Rectal smooth muscle tissue (tissue), 1 donor: Measurements from ENCODE around the gene CEBPE.

Experiments
- H3K27ac ChIP-seq: one replicate; pipeline ENCODE4 v1.7.0; 2013; ENCODE audit warnings: low read depth, low read length, inconsistent platforms
- H3K27me3 ChIP-seq: one replicate; pipeline ENCODE4 v1.7.0; 2013; ENCODE audit warnings: low read length; ENCODE audit not compliant: control insufficient read depth, insufficient read depth
- H3K36me3 ChIP-seq: one replicate; pipeline ENCODE4 v1.7.0; 2013; ENCODE audit warnings: low read length; ENCODE audit not compliant: control insufficient read depth, insufficient read depth
- H3K4me1 ChIP-seq: one replicate; pipeline ENCODE4 v1.7.0; 2013; ENCODE audit warnings: low read length; ENCODE audit not compliant: control insufficient read depth, insufficient read depth
- H3K4me3 ChIP-seq: one replicate; pipeline ENCODE4 v1.7.0; 2013; ENCODE audit warnings: low read length
- H3K9ac ChIP-seq: one replicate; pipeline ENCODE4 v1.7.0; 2013; ENCODE audit warnings: low read length

The CEBPE gene

DNA sequence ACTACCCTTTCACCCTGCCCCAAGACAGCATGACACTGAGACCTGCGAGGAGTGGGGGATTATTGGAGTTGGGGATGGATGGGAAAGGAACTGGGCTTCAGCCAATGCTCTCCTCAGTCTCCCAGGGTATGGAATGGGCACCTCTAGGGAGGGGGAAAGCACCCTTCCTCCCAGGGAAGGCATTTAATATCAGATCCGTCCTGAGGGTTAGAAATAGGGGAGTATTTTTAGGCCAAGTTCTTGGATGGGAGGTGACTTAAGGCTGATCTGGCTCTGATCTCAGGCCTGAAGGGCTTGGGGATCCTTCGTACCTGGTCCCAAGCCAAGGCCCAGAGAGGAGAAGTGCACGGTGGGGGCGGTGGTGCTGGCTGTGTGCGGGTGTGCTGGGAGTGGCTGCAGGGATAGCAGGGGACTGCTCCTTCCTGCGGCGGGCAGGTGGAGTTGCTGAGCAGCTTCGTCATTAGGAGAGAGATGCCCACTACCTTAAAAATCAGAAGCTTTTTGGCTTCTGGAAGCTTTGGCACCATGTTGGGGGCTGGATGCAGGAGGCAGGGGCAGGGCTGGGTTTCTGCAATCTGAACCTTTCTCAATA lies 7.0 kb upstream of the CEBPE start:
- H3K9ac ChIP-seq = no peak overlapping the region
- peaks cover 6% of the 10 kb centered on the region for H3K4me1 ChIP-seq
- no peak overlapping the region for H3K4me3 ChIP-seq
- peaks cover 2% of the 10 kb centered on the region for H3K36me3 ChIP-seq
- H3K27ac ChIP-seq = no peak overlapping the region
- no peaks in the 10 kb centered on the region for H3K27me3 ChIP-seq

- Histone ChIP-seq H3K27me3 (no peaks in the 10 kb centered on the region), H3K4me1 (peaks cover 7% of the 10 kb centered on the region), H3K27ac (no peak overlapping the region), H3K36me3 (peaks cover 2% of the 10 kb centered on the region), H3K9ac (no peak overlapping the region), H3K4me3 (no peak overlapping the region)
Measured at GRCh38 chr14:23125011-23125410, 6.0 kb upstream of the CEBPE start.

- Histone ChIP-seq H3K9ac (no peak overlapping the region), H3K27me3 (no peaks in the 10 kb centered on the region), H3K36me3 (peaks cover under 1% of the 10 kb centered on the region), H3K27ac (no peak overlapping the region), H3K4me1 (peaks cover 7% of the 10 kb centered on the region), H3K4me3 (no peak overlapping the region)
Measured at GRCh38 chr14:23124337-23124954, 5.4 kb upstream of the CEBPE start.

DNA sequence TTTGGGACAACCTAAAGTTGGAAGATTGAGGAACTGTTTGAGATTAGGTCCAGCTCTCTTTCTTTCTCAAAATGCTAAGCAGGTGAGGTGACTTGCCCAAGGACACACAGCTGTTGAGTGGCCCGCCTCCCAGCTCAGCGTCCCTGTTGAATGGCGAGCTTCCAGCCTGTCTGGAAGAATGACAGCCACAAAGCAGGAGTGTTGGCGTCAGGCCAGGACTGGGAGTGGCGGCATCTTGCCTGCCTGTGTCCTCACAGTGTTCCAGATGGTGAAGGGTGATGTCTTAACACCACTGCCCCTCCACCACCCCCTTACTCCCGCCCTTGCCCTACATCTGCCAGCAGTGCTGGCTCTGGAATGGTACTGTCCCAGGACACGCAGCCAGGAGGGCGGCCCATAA lies 4.4 kb upstream of the CEBPE start:
- peaks cover 7% of the 10 kb centered on the region for H3K4me1 ChIP-seq
- H3K27me3 ChIP-seq = no peaks in the 10 kb centered on the region
- H3K9ac ChIP-seq = no peak overlapping the region
- H3K27ac ChIP-seq = no peak overlapping the region
- H3K4me3 ChIP-seq = no peak overlapping the region
- H3K36me3 ChIP-seq = no peaks in the 10 kb centered on the region

- Histone ChIP-seq H3K9ac (no peak overlapping the region), H3K4me1 (peaks cover 7% of the 10 kb centered on the region), H3K27me3 (no peaks in the 10 kb centered on the region), H3K4me3 (no peak overlapping the region), H3K36me3 (no peaks in the 10 kb centered on the region), H3K27ac (no peak overlapping the region)
Measured at GRCh38 chr14:23122086-23122485, 3.0 kb upstream of the CEBPE start.

DNA sequence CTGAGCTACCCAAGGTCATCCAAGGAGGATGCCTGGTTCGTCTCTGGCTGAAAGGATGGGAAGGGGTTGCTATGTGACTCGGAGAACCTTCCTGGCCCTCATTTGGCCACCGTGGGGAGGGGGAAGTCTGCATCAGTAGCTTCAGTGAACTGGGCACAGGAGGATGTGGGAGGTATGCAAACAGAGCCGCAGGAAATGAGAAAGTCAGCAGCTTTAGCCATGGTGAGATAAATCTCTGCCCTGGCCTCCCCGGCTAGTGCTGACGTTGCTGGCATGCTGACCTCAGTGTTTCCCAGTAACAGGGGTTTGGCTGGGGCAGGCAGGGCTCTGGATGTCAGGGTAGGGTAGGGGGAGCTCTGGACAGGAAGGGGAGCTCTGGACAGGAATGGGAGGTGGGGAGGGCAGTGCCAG lies 2.3 kb upstream of the CEBPE start:
- Histone ChIP-seq H3K27ac (no peak overlapping the region), H3K36me3 (no peaks in the 10 kb centered on the region), H3K4me1 (peaks cover 7% of the 10 kb centered on the region), H3K4me3 (no peak overlapping the region), H3K9ac (no peak overlapping the region), H3K27me3 (no peaks in the 10 kb centered on the region)

GRCh38 chr14:23120541-23121251 lies 1.6 kb upstream of the CEBPE start:
- Histone ChIP-seq H3K9ac (no peak overlapping the region), H3K27ac (no peak overlapping the region), H3K36me3 (no peaks in the 10 kb centered on the region), H3K27me3 (no peaks in the 10 kb centered on the region), H3K4me1 (peaks cover 7% of the 10 kb centered on the region), H3K4me3 (no peak overlapping the region)

DNA sequence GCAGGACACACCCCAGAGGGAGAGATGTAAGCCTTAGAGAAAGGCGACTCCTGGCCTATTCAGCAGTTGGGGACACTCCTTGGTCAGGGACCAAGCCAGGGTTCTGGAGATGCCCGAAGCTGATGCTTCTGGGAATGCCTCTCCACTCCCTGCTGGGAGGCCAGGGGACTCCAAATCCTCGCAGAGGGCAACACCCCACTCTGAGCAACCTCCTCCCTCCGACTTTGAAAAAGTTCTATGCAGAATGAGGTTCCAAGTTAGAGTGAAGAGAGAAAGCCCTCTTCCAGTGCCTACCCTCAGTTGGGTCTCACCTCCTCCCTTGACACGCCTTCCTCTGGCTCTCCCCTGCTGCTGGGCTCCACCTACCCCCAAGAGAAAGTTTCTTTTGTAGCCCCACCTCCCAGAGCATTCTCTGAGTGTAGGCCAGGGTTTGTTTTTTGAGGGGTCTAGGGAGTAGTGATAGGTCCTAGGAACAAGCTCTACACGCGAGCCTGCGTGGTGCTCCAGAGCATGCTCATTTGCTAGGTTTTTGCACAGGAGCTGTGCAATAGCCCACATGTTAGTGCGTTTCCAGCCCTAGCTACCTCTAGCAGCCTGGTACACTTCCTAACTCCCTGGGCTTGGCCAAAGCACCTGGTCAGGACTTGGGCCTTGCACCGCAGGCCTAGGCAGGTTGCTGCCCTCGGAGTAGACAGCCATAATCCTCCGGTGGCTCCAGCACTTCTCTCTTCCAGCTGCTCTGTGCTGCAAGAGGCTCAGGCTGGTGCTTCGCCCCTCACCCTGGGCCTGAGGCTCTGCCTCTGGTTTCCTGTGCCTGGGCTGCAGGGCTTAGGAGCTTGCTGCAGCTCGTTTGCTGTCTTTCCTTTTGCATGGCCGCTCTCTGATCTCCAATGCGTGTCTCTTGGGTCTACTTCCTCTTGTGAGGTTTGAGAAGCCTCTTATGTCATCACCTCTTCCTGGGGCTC lies 590 bp upstream of the CEBPE start:
- no peak overlapping the region for H3K4me3 ChIP-seq
- no peak overlapping the region for H3K27ac ChIP-seq
- no peaks in the 10 kb centered on the region for H3K36me3 ChIP-seq
- no peak overlapping the region for H3K9ac ChIP-seq
- no peaks in the 10 kb centered on the region for H3K27me3 ChIP-seq
- H3K4me1 ChIP-seq = peaks cover 7% of the 10 kb centered on the region

- Histone ChIP-seq H3K4me3 (no peak overlapping the region), H3K9ac (no peak overlapping the region), H3K27ac (no peak overlapping the region), H3K36me3 (no peaks in the 10 kb centered on the region), H3K4me1 (peaks cover 7% of the 10 kb centered on the region), H3K27me3 (no peaks in the 10 kb centered on the region)
Measured at GRCh38 chr14:23117371-23118020, 1.6 kb downstream of the CEBPE start.

DNA sequence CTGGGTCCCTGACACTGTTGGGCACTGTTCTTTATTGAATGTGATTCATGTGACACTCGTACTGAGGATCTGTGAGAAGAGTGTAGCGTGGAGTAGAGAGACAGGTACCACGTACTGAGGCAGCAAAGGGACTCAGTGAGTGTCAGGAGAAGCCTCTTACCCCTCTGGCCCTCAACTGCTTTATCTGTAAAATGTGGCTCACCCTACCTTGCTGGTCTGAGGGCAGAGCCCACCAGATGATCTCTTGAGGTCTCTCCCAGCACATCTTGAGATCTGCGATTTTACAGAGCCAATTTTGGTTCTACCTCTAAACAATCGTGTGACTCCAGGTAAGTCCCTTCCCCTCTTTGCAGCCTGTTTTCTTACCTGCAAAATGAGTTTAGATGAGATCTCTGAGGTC lies 3.1 kb downstream of the CEBPE start:
- Histone ChIP-seq H3K9ac (no peak overlapping the region), H3K36me3 (no peaks in the 10 kb centered on the region), H3K4me3 (no peak overlapping the region), H3K27me3 (peaks cover under 1% of the 10 kb centered on the region), H3K4me1 (peaks cover under 1% of the 10 kb centered on the region), H3K27ac (no peak overlapping the region)

- Histone ChIP-seq H3K27ac (no peak overlapping the region), H3K9ac (no peak overlapping the region), H3K27me3 (peaks cover 3% of the 10 kb centered on the region), H3K4me1 (no peaks in the 10 kb centered on the region), H3K4me3 (no peak overlapping the region), H3K36me3 (no peaks in the 10 kb centered on the region)
Measured at GRCh38 chr14:23115039-23115731, 3.9 kb downstream of the CEBPE start.
